NCI-H226 (cell line): Measurements from ENCODE around the gene DEFB124.

Source experiments
- DNase-seq: peaks from one replicate; pipeline ENCODE4 v3.0.0-alpha.2; 2015

Gene DEFB124

DNA sequence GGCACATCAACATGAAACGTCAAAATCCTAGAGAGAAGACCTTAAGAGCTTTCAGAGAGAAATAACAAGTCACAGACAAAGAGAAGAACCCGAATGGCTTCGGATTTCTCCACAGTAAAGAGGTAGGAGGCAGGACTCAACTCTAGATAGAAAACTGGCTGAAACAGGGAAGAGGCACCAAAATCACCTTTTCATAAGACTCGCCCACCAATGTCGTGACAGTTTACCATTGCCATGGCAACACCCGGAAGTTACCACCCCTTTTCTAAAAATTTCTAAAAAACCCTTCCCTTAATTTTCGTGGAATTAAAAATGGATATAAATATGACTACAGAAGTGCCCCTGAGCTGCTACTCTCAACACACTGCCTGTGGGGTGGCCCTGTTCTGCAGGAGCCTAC, 56.6 kb downstream of the DEFB124 start:
- DNase-seq: no peak

DNA sequence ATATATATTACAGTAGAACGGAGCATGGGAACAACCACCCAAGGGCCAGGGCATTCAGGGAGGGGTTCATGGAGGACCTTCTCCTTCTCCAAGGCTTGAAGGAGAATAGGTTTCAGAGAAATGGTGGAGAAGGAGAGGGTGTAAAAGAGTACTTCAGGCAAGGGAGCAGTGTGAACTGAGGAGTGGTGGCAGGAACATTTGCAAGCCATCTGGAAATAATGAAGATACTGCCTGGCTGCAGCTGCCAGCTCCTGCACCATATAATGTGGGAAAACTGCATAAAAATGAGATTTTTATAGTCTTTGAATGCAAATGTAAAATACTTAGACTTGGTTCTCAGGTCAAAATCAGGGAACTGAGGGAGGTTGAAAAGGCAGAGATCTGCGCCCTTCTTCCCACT, 59.3 kb downstream of the DEFB124 start:
- DNase-seq: no peak
